GM18873 (cell line): ENCODE data around the gene RNF17.

Source experiments
- ATAC-seq: cut with Tn5 transposase; IDR thresholded peaks from one replicate; pipeline ENCODE4 v1.9.1; 2021; ENCODE audit warnings: mild to moderate bottlenecking, moderate library complexity, moderate number of reproducible peaks; ENCODE audit not compliant: unreplicated experiment, low FRiP score

Gene RNF17, protein sequence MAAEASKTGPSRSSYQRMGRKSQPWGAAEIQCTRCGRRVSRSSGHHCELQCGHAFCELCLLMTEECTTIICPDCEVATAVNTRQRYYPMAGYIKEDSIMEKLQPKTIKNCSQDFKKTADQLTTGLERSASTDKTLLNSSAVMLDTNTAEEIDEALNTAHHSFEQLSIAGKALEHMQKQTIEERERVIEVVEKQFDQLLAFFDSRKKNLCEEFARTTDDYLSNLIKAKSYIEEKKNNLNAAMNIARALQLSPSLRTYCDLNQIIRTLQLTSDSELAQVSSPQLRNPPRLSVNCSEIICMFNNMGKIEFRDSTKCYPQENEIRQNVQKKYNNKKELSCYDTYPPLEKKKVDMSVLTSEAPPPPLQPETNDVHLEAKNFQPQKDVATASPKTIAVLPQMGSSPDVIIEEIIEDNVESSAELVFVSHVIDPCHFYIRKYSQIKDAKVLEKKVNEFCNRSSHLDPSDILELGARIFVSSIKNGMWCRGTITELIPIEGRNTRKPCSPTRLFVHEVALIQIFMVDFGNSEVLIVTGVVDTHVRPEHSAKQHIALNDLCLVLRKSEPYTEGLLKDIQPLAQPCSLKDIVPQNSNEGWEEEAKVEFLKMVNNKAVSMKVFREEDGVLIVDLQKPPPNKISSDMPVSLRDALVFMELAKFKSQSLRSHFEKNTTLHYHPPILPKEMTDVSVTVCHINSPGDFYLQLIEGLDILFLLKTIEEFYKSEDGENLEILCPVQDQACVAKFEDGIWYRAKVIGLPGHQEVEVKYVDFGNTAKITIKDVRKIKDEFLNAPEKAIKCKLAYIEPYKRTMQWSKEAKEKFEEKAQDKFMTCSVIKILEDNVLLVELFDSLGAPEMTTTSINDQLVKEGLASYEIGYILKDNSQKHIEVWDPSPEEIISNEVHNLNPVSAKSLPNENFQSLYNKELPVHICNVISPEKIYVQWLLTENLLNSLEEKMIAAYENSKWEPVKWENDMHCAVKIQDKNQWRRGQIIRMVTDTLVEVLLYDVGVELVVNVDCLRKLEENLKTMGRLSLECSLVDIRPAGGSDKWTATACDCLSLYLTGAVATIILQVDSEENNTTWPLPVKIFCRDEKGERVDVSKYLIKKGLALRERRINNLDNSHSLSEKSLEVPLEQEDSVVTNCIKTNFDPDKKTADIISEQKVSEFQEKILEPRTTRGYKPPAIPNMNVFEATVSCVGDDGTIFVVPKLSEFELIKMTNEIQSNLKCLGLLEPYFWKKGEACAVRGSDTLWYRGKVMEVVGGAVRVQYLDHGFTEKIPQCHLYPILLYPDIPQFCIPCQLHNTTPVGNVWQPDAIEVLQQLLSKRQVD (N-terminal part only)

DNA sequence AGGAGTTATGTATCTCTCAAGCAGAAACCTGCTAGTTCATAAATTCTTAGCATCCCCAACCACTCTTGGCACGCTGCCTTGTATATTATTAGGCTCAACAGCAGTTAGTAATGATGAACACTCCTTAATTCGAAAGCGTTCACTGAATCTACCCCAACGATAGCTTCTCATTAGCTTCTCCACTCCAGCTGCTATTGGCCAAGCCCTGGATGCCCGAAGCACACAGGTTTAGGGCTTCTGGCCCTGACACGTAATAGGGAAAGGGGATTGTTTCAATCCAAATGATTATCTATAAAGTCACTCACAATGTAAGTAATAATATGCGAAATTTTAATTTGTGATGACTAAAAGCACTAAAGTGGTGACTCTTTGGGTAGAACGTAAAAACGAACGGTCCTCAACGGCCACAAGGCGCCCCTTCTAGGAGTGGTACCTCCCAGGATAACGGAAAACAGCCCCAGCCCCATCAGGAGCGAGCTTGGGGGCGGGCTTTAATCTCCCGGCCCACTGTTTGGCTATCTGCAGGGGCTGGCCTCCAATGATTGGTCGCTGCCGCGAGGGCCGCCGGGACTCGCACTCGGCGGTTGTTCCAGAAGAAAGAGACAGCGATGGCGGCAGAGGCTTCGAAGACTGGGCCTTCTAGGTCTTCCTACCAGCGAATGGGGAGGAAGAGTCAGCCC, at the start of gene RNF17:
Gene RNF17 (plus strand): TSS at position 574 of the 680 bp plus-strand sequence. CDS start 35 bp downstream, at position 609.
- no peak for ATAC-seq

DNA sequence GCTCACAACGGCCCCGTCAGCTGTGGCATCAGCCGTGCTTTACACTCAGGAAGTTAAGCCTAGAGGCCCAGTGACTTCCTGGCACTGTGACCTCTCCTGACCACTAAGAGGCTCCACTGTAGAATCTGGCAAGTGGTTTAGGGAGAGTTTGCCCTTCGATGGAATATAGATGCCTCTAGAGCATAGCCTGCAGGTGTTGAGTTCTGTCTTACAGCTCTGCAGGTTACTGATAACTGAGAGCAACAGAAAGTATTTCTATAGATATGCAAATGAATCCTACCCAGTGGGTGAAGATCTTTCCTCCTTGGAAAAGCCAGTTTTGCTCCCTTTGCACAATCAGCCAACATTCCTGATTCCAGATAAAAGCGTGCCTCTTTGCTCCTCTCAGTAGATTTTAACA, 48.0 kb upstream of the RNF17 start:
- no peak for ATAC-seq

DNA sequence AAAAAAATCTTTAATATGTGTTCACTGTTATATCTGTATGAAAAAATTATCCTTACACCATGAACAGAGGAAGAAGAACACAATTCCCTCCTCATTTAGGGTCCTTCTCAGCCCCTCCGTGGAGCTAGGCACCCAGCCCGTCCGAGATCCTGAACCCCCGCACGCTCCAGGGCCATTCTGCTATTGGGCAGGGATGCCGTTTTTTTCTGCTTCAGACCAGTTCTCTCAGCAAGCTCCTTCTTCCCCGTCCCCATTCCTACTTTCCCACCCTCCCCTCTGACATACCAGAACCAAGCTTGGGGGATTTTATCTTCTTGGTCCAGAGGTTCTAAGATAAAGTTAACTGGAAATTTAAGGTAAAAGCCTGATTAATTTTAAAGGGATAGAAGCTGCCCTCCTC, 47.5 kb upstream of the RNF17 start:
- no peak for ATAC-seq

DNA sequence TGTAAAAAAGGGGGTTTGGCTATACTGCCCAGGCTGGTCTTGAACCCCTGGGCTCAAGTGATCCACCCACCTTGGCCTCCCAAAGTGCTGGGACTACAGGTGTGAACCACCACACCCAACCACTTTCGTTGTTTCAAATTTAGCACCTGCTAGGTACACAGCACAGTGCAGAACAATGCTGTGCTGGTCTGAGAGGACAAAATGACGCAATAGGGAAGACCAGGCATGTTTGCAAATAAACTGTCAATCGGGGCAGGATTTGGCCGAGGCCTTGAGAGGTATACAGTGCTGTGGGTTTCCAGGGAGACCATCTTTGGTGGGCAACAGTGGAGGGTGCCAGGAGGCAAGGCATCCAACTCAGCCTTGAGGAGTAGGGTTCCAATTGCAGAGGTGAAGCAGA, 46.8 kb upstream of the RNF17 start:
- no peak for ATAC-seq

DNA sequence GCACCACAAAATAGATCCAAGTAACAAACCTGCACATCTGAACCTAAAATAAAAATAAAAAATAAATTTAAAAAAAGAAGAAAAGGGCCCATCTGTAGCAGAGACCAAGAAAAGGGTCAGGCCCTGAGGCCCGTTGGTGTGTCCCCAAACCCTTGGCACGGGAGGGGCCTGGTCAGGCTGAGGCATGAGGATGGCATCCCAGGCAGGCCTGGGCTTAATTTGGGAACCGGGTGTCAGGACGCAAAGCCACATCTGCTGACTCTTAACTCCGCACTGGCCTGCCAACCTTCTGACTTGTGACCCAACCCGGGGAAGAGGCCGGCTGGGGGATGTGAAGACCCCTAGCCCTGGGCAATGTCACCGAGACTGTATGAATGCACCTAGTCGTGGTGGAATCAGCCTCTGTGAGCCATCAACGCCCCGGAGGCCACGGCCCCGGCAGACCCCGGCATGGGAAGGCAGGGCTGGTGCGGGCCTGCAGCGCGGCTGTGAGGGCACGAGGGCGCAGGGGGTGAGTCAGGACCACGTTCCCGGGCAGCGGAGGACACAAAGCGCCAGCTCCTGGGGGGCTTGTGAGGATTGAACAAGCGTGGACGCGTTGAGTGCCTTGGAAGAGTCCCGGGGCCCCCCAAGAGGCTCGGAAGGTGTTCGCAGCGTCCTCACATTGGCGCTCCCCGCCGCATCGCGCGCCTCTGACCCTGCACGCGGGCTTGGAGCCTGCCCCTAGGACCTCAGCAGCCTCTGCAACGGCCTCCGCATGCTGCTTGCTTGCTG, 45.6 kb upstream of the RNF17 start:
- ATAC-seq: no peak

DNA sequence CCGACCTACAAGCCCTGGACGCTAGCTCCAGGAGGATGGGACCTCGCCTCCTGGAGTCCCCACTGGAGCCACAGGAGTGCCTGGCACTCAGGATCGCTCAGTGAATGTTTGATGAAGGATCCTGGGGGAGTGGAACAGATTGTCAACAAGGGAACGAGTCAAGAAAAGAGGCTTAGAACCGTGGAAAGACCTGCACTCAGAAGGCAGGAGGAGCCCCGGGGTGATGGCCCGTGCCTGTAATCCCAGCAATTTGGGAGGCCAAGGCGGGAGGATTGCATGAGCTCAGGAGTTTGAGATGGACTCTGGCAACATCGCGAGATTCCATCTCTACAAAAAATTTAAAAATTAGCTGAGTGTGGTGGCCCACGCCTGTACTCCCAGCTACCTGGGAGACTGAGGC, 44.8 kb upstream of the RNF17 start:
- ATAC-seq: no peak

DNA sequence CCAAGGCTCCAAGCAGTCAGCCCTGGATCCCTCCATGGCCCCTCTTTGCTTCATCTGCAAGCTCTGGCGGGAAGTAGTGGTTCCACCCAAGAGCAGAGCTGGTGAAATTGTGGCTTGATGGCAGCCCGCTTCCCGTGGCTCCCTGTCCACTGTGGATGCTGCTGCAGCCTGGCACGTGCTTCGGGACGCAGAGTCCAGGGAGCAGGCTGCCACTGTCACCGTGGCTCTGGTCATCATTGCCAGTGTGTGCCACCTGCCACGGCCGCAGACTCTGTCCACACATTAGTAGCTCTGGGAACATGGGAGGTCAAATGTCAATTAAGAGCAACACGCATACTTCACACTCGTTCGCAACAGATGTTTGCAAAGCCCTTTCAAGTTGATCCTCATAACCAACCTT, 40.8 kb upstream of the RNF17 start:
- no peak for ATAC-seq

DNA sequence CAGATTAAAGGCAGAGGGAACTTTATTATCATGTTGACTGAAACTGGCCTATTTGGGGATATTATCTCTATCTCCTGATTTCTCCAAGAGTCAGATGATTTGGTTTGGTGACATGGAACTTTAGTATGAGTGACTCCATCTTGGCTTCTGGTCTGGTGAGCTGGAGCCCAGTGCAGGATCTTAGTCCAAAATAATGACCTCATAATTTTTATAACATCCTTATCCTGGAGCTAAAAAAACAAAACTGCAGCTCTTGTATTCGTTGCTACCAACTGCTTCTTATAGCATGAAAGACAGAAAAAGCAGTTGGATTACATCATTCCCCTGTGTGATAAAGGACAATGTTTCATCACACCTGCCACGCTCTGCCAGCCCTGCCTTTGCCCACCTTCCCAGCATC, 39.3 kb upstream of the RNF17 start:
- ATAC-seq: no peak

DNA sequence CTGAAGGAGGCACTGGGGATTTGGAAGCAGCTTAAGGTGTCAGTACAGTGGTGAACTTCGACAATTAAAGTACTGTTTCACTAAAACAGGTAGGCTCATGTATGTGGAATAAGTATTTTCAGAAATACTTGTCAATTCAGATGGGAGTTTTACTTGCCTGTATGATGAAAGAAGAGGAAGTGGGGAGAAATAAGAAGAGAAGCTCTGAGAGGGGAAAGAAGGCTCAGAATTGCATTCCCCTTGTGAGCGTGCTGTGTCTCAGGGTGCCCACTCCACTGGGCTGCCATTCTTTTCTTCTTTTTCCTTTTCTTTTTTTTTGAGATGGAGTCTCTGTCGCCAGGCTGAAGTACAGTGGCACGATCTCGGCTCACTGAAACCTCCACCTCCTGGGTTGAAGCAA, 38.6 kb upstream of the RNF17 start:
- no peak for ATAC-seq

DNA sequence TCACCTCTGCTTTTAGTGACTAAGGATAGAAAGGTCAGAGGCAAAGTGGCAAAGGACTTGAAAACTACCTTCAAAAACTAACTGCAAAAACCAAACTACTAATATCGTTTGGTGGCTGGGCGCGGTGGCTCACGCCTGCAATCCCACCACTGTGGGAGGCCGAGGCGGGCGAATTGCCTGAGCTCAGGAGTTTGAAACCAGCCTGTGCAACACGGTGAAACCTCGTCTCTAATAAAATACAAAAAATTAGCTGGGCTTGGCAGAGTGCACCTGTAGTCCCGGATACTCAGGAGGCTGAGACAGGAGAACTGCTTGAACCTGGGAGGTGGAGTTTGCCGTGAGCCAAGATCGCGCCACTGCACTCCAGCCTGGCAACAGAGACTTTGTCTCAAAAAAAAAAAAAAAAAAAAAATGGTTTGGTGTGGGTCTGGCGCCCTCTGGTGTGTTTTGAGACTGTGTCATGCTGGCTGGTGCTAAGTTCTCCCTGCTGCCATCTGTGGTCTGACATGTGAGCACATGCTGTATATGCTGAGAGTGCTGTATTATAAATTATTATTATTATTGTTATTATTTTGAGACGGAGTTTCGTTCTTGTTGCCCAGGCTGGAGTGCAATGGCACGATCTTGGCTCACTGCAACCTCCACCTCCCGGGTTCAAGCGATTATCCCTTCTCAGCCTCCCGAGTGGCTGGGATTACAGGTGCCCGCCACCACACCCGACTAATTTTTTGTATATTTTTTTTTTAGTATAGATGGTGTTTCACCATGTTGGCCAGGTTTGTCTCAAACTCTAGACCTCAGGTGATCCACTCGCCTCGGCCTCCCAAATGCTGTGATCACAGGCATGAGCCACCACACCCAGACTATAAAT, 36.0 kb upstream of the RNF17 start:
- ATAC-seq: peak; percentile 83

DNA sequence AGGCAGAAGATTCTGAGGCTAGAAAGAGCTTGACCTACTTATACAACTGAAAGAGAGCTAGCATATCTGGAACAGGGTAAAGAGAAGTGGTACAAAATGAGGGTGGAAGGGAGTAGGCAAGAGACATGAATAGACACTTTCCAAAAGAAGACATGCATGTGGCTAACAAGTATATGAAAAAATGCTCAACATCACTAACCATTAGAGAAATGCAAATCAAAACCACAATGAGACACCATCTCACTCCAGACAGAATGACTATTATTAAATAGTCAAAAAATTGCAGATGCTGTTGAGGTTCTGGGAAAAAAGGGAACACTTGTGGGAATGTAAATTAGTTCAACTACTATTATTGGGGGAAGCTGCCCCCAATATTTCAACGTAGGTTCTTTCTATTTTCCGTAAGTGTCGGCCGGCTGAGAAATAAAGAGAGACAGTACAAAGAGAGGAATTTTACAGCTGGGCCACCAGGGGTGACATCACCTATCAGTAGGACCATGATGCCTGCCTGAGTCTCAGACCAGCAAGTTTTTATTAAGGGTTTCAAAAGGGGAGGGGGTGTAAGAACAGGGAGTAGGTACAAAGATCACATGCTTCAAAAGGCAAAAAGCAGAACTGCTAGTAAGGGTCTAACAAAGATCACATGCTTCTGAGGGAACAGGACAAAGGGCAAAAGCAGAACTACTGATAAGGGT, 32.9 kb upstream of the RNF17 start:
- ATAC-seq: peak; percentile 45

DNA sequence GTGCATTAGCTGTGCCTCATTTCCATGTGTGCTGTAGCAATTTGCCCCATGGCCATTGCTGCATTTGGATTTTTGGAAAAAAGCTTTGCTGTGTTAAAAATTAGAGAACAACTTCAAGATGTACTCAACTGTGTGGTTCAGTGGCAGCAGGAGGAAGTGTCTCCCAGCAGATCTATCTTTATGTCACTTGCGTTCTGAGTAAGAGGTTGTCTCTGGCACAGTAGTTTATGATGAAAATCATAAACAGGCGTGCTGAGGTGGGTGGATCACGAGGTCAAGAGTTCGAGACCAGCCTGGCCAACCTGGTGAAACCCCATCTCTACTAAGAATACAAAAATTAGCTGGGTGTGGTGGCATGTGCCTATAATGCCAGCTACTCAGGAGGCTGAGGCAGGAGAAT, 29.0 kb upstream of the RNF17 start:
- no peak for ATAC-seq

DNA sequence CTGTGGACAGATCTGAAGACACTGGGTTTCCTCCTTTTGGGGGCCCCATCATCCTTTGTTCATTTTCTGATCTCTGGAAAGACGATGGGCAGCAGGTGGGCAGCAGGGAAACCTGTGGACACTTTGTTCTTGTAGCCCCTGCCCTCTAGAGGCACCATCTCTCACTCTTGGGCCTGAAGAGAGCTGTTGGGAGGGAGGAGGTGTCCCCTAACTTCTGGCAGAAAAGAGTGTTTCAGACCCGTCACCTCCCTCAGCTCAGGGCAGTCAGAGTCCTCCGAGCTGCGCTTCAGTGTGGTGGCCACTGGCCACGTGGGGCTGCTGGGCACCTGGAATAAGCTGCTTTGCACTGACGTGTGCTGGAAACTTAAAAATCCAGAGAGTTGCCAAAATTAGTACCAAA, 26.9 kb upstream of the RNF17 start:
- no peak for ATAC-seq

DNA sequence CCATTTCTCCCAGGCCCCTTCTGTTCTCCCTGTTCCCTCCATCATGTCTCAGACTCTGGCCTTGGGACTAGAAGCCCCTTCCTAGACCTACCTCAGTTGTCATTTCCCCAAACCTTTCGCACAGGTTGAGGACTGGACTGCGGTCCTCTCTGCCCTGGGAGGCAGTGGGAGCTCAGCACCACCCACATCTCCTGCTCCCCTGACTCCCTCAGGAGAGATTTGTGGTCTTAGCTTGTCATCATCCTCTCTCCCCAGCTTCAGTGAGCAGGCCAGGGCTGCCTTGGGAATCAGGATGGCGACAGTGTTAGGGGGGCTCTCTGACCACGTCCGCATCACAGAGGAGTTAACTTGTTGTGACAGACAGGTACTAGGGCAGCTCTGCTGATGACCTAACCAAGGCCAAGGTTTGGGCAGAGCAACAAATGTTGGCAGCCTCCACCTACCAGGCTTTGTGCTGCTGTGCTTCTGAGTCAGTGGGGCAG, 25.6 kb upstream of the RNF17 start:
- no peak for ATAC-seq

DNA sequence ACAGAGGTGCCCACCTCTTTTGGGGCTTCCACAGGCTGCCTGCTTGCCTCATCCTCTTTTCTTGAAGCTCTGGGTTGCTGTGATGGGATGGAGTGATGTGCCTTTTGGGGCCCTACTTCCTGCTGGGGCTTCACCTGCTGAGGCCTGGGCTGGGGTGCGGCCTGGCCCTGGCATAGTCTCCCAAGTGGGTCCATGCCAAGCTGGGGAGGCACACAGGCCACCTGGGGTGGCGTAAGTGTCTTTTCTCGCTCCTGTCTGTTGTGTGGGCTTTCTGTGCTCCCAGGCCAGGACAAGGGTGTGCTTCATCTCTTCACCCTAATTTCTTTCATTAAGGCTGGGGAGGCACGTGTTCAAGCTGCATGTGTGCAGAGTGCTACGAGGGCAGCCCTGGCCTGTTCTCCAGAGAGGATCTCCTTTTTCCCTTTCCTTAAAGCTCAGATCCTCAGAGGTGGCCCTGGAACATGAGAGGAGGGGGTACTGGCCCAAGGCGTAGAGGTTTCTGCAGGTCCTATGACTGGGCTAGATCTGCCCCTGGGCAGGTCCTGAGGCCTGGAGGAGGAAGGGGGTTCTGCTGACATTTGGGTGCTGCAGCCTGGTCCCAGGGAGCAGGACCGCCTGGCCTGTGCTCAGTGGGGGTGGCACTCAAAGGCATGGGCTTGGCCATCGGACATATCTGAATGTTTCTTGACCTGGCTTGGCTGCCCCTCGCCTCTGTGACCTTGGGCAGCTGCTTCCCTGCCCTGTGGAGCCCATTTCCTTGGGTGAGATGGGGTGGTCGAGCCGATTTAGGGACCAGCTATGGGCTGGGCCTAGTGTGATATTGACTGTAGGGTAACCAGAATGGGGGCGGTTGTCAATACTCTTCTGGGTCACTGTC, 23.7 kb upstream of the RNF17 start:
- ATAC-seq: no peak

DNA sequence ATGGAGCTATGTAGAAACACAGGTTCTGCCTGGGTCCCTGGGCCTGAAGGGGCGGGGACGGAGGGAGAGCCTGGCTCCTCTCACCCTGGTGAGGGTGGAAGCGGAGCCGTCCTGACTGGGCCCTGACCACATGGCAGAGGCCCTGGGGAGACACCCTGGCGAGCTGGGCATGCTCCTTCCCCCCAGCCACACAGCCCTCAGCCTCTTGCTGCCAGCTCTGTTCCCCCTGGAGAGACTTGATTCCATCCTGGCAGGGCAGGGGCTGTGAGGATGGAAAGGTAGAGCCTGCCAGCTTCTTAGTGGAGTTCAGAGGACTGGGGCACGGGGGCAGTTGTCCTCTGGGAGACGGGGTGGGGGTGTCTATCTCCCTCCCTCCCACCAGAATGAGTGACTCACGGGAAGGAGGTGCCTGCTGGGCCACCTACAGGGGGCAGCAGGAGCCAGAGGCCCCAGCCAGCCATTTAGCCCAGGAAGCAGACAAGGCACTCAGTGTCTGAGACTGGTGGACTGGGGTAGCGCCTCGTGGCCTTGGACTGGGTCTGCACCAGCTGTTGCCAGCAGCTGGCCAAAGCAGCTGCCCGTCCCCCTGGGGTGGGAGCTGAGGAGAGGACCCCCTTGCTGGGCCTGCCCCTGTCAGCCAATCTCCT, 22.8 kb upstream of the RNF17 start:
- ATAC-seq: no peak
